ENCODE data around the gene TSNAX.
"Not testable (repeated sequence)": the region's sequence is repeated elsewhere in the genome, so short reads cannot be mapped to it uniquely, and the experiment has no call there.

TSNAX gene

GRCh38 chr1:231584921-231585320 is 56.5 kb downstream of the TSNAX start:
- no peak for TF ChIP-seq CTCF (IDR thresholded peaks at IDR 0.05; ENCODE audit: control insufficient read depth, extremely low read depth, insufficient read depth)
- no peak for DNase-seq (ENCODE audit: low read depth)
- H3K4me3 ChIP-seq (ENCODE audit: low read depth, low read length) = no peak overlapping the region

GRCh38 chr1:231590453-231591198 is 62.2 kb downstream of the TSNAX start:
- peak; percentile 36 for DNase-seq (ENCODE audit: low read depth)

GRCh38 chr1:231591466-231591865 is 63.0 kb downstream of the TSNAX start:
- H3K4me3 ChIP-seq (ENCODE audit: low read depth, low read length) = no peak overlapping the region
- DNase-seq (ENCODE audit: low read depth) = no peak
- TF ChIP-seq CTCF (IDR thresholded peaks at IDR 0.05; ENCODE audit: control insufficient read depth, extremely low read depth, insufficient read depth) = no peak

More at GRCh38 chr1:231590453-231591198, 62.2 kb downstream of the TSNAX start:
- no peak overlapping the region for H3K4me3 ChIP-seq (ENCODE audit: low read depth, low read length)
- peak; percentile 97 for TF ChIP-seq CTCF (IDR thresholded peaks at IDR 0.05; ENCODE audit: control insufficient read depth, extremely low read depth, insufficient read depth)

GRCh38 chr1:231592809-231593208 is 64.3 kb downstream of the TSNAX start:
- TF ChIP-seq CTCF (IDR thresholded peaks at IDR 0.05; ENCODE audit: control insufficient read depth, extremely low read depth, insufficient read depth) = no peak
- DNase-seq (ENCODE audit: low read depth) = no peak
- H3K4me3 ChIP-seq (ENCODE audit: low read depth, low read length) = no peak overlapping the region

- DNase-seq (ENCODE audit: low read depth); H3K4me3 ChIP-seq (ENCODE audit: low read depth, low read length): not testable (repeated sequence)
Measured at GRCh38 chr1:231593264-231593663, 64.8 kb downstream of the TSNAX start.

GRCh38 chr1:231594123-231594522 is 65.7 kb downstream of the TSNAX start:
- TF ChIP-seq CTCF (IDR thresholded peaks at IDR 0.05; ENCODE audit: control insufficient read depth, extremely low read depth, insufficient read depth) = no peak
- DNase-seq (ENCODE audit: low read depth) = no peak
- H3K4me3 ChIP-seq (ENCODE audit: low read depth, low read length) = no peak overlapping the region

GRCh38 chr1:231594749-231595148 is 66.3 kb downstream of the TSNAX start:
- H3K4me3 ChIP-seq (ENCODE audit: low read depth, low read length) = no peak overlapping the region
- no peak for TF ChIP-seq CTCF (IDR thresholded peaks at IDR 0.05; ENCODE audit: control insufficient read depth, extremely low read depth, insufficient read depth)
- no peak for DNase-seq (ENCODE audit: low read depth)

Data from LNCaP clone FGC (cell line).